HG03103 (cell line): ENCODE measurements around the gene ATP2A2.

Source experiments
- ATAC-seq: cut with Tn5 transposase; IDR thresholded peaks from one replicate; pipeline ENCODE4 v1.9.1; 2021; ENCODE audit warnings: low read depth; ENCODE audit not compliant: unreplicated experiment

The ATP2A2 gene

DNA sequence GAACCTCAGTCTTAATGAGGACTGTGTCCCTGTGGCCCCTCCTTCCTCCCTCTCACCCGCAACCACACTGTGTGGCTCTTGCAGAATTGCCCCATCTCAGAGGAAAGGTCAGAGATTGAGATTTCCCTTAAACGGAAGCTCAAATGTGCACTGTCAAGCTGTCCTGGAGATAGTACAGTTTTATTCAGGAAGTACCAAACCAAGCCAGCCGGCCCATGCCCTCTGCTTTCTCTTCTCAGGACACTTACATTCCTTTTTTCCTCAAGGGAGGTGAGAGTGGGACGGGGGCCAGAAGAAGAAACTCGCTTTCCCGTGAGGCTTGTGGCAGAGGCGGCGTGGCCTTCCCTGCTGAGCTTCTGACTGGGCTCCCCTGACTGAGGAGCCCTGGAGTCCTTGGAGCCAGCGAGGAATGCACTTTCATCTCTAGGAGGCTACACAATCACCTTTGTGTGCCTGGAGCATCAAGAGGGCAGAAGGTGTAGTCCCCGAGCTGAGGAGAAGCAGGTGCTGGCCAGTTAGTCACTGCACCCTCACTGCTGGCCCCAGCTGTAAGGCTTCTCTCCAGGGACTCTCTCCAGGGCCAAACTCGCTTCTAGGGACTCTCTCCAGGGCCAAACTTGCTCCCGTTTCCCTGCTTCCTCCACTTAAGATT, 24.1 kb upstream of the ATP2A2 start:
- ATAC-seq, result no peak

DNA sequence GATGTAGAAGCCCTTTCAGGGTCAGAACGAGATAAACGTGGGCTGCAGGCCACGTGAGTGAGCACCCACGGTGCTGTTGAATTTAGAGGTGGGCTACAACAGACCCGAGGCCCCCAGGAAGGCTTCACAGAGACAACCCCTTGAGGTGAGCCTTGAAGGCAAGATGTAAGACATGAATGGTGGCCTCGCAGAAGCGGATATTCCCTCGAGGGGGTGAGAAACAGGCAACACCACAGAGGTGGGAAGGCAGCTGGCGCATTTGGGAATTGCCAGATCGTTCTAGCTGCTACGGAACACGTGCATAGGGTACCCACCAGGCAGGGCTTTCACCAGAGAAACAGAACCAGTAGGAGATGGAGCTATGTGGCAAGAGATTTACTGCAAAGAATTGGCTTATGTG, 22.6 kb upstream of the ATP2A2 start:
- ATAC-seq, result no peak

GRCh38 chr12:110262442-110263388, 18.3 kb upstream of the ATP2A2 start:
- no peak for ATAC-seq

GRCh38 chr12:110266381-110266960, 14.6 kb upstream of the ATP2A2 start:
- no peak for ATAC-seq

DNA sequence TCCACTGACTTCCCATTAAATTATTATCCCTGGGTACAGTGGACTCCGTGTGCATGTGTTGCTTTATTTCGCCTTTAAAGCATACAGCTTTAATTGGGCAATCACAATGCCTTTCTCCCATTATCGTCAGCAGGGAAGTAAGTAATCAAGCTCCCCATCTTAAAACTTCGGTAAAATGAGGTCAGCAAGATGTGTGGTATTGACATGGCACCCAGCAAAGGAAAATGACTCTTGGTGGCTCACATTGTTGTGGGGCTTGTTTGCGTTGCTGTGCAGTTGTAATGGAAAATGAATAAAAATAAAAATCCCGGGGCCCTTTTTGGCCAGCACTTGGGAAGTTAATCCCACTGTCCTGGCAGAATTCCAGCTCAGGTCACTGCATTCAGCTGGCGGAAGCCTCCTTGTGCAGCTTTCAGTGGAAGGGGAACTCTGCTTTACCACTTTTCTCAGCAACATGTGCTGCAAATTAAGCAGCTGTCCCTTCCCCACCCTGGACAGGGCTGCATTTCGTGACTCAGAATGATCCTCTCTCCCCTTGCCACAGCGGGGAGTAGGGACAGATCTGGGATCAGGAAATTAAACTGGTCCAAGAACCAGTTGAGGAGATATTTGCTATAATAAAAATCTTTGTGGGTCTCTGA, 13.9 kb upstream of the ATP2A2 start:
- no peak for ATAC-seq

DNA sequence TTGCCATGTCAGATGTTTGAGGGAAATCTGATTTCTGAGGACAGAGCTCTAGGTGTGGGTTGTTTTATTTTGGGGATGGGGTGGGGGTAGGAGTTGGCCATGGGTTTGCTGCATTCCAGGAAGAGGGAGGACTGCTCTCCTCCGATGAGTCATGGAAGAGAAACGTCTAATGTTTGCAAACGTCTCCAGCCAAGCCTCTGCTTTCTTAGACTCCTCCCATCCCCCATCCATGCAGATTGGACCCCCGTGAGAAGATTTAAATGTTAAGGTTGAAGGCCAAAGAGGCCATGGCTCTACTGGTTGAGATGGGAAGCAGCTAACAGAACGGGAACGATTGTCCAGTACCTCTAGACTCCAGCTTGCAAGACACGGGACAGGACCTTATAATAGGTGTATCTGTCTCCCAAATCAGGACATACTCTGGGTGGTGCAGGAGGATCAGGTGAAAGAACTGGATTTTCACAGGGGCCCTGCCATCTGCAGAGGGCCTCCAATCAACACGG, 11.4 kb upstream of the ATP2A2 start:
- no peak for ATAC-seq

GRCh38 chr12:110270125-110270962, 10.7 kb upstream of the ATP2A2 start:
- ATAC-seq, result no peak

- ATAC-seq, result no peak
Measured at GRCh38 chr12:110271015-110271414, 10.0 kb upstream of the ATP2A2 start.

GRCh38 chr12:110277530-110278254, 3.4 kb upstream of the ATP2A2 start:
- no peak for ATAC-seq

GRCh38 chr12:110278255-110278536, 2.9 kb upstream of the ATP2A2 start:
- ATAC-seq, result no peak

- ATAC-seq, result no peak
Measured at GRCh38 chr12:110279566-110280375, 1.3 kb upstream of the ATP2A2 start.

DNA sequence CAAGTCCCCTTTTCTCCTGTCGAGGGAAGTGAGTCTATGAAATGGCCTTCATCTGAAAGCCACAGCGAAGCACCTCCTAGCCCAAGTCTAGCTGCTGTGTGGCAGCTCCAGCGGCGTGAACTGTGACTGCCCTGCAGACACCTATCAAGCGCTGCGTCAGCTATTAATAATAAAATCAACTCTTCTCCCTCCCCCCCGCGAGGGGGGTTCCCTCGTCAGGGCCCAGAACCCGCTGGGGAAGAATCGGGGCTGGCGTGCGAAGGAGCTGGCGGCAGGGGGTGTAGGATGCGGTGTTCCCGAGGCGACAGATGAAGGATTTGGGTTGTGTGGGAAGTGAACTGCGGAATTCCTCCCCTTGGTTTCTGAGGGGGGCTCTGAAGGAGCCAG, 662 bp upstream of the ATP2A2 start:
- peak; percentile 1 for ATAC-seq

DNA sequence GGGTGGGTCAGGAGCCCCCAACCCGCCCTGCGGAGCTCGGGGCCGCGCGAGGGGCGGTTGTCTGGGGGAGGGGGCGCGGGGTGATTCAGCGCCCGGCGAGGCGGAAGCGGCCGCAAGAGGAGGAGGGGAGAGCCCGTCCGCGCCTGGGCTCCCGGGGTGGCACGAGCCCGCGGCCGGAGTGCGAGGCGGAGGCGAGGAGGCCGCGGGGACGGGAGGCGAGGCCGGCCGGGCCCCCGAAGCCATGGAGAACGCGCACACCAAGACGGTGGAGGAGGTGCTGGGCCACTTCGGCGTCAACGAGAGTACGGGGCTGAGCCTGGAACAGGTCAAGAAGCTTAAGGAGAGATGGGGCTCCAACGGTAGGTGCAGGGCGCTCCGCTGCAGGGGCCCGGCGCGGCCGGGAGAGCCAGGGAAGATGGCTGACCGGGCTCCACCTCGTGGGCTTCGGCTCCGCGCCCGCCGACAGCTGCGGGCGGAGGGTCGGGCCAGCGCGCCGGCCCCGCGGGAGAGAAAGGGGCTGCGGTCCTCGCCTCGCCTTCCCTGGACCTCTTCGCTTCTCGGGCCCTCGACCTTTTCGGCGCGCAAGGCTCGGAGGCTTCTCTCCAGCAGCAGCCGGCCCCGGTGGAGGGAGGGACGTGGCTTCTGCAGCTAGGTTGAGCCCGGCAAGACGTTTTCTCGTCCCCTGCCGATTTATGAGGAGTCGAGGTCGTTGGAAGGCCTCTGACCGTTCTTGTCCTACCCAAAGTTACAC, 677 bp downstream of the ATP2A2 start:
- ATAC-seq, result peak; percentile 29

DNA sequence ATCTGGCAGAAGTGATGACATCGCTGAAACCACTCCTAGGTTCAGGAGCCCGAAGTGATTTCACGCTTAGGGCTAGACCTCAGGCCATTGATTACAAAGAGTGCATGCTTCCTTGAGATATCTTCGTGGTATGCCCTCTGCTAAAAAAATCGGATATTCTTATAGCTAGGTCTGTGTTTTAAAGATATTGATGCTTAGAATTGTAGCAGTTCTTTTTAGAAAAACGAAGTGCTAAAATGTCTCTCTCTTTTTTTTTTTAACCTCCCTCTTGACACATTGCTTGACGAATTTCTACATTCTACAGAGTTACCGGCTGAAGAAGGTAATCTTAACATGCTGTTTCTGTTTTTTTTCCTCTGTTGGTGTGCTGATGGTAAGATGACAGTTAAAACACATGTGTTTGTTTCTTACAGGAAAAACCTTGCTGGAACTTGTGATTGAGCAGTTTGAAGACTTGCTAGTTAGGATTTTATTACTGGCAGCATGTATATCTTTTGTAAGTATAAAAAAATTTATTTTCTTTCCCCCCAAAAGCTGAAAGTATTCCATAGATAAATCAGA, 1.3 kb downstream of the ATP2A2 start:
- no peak for ATAC-seq

GRCh38 chr12:110282956-110283817, 2.1 kb downstream of the ATP2A2 start:
- ATAC-seq, result no peak

GRCh38 chr12:110284597-110284996, 3.5 kb downstream of the ATP2A2 start:
- ATAC-seq, result no peak

DNA sequence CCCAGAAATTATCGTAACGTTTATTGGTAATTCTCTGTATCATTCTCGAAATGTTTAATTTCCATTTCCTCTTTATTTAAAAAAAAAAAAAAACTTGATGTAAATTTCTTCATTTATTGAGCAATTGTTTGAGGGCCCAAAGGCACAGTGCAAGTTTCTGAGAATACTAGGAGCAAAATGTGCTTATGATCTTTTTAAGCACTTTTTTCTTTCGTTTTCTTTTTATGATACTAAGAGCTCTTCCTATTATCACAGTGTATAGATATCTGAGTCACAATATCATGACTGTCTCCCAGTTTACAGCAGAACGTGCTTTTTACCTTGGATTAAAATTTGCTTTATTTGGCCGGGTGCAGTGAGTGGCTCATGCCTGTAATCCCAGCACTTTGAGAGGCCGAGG, 5.6 kb downstream of the ATP2A2 start:
- ATAC-seq, result no peak
